ENCODE results near the gene MGAT4B. TPM values are rescaled to one million over a fixed set of nuclear protein-coding genes. Genes with fewer than 3 reads are reported as not detected.

MGAT4B gene
- total and polyA plus RNA-seq, 2 of the 13 experiments (the other 11 are each of a cell fraction or from before 2014, with no cell fraction given) = 93.5 to 130 TPM

GRCh38 chr5:179821298-179822058, 14.8 kb upstream of the MGAT4B start (continued):
- no peak for TF ChIP-seq PREB (CRISPR knock-in tag; IDR thresholded peaks at IDR 0.05)
- TF ChIP-seq REL (CRISPR knock-in tag; conservative IDR thresholded peaks at IDR 0.05) = no peak
- no peak for TF ChIP-seq IRF9 (CRISPR knock-in tag; IDR thresholded peaks at IDR 0.05; ENCODE audit: borderline replicate concordance)
- TF ChIP-seq MAF1 (CRISPR knock-in tag; IDR thresholded peaks at IDR 0.05; ENCODE audit: borderline replicate concordance) = no peak
- no peak for TF ChIP-seq ZNF282 (IDR thresholded peaks at IDR 0.05; ENCODE audit: partially characterized antibody)
- no peak for TF ChIP-seq ZNF749 (CRISPR knock-in tag; IDR thresholded peaks at IDR 0.05; ENCODE audit: borderline replicate concordance)
- no peak for TF ChIP-seq KLF11 (CRISPR knock-in tag; IDR thresholded peaks at IDR 0.05)
- TF ChIP-seq GRHL1 (CRISPR knock-in tag; conservative IDR thresholded peaks at IDR 0.05) = no peak
- peak; percentile 41; the same call in 1 of the 2 replicates for TF ChIP-seq RXRA (CRISPR knock-in tag; IDR thresholded peaks at IDR 0.05)
- 0 out of 2 replicates have a peak, but pooled peaks have one; percentile 35 for TF ChIP-seq ZNF451 (CRISPR knock-in tag; IDR thresholded peaks at IDR 0.05)
- TF ChIP-seq ZBTB34 (CRISPR knock-in tag; IDR thresholded peaks at IDR 0.05) = no peak
- no peak for TF ChIP-seq FUBP1 (CRISPR knock-in tag; IDR thresholded peaks at IDR 0.05; ENCODE audit: borderline replicate concordance)
- TF ChIP-seq ZBTB38 (CRISPR knock-in tag; IDR thresholded peaks at IDR 0.05) = no peak
- no peak for TF ChIP-seq GPBP1L1 (CRISPR knock-in tag; IDR thresholded peaks at IDR 0.05)
- no peak for TF ChIP-seq ZNF598 (CRISPR knock-in tag; IDR thresholded peaks at IDR 0.05; ENCODE audit: borderline replicate concordance)
- TF ChIP-seq MEF2D (CRISPR knock-in tag; IDR thresholded peaks at IDR 0.05) = no peak; the same call in 1 of the 2 replicates
- no peak for TF ChIP-seq AGO1 (IDR thresholded peaks at IDR 0.05; ENCODE audit: low read depth, low read length, poor library complexity, severe bottlenecking)
- no peak for TF ChIP-seq EZH2 (conservative IDR thresholded peaks at IDR 0.05; ENCODE audit: low read depth, low read length)
- no peak for TF ChIP-seq ZNF644 (CRISPR knock-in tag; IDR thresholded peaks at IDR 0.05; ENCODE audit: low read depth)
- no peak; the same call in 1 of the 2 replicates for TF ChIP-seq ZFP36L1 (CRISPR knock-in tag; IDR thresholded peaks at IDR 0.05)
- TF ChIP-seq ZNF737 (CRISPR knock-in tag; IDR thresholded peaks at IDR 0.05; ENCODE audit: borderline replicate concordance) = no peak

Data from HepG2 (cell line).